PFSK-1 (cell line): ENCODE data around the gene SSU72.

Experiments
- FOXP2 ChIP-seq: optimal IDR thresholded peaks from 2 replicates; pipeline ENCODE3; 2011; ENCODE audit warnings: borderline replicate concordance, control low read depth, inconsistent platforms; ENCODE audit not compliant: insufficient read depth; ENCODE audit errors: extremely low read length, extremely low read depth
- POLR2AphosphoS5 ChIP-seq: IDR thresholded peaks from 2 replicates; pipeline ENCODE4 v1.6.1; 2012; ENCODE audit warnings: low read depth, mild to moderate bottlenecking, control low read depth, low read length, moderate library complexity
- SIN3A ChIP-seq: IDR thresholded peaks from 2 replicates; pipeline ENCODE4 v1.6.1; 2012; ENCODE audit warnings: mild to moderate bottlenecking, low read length, moderate library complexity, borderline replicate concordance; ENCODE audit not compliant: insufficient read depth
- TAF1 ChIP-seq: IDR thresholded peaks from 2 replicates; pipeline ENCODE4 v1.6.1; 2012; ENCODE audit warnings: low read length, control low read depth, borderline replicate concordance; ENCODE audit not compliant: insufficient read depth
- TF ChIP-seq, protein P1 (sequence below), 2 experiments: IDR thresholded peaks; 2 replicates each; pipeline versions ENCODE4 v1.6.1 to v1.8.0; 2011 to 2012; ENCODE audit warnings: low read depth in 2 of 2, low read length in 2 of 2, control low read depth in 1 of 2, inconsistent platforms in 1 of 2, mild to moderate bottlenecking in 1 of 2, moderate library complexity in 1 of 2; ENCODE audit not compliant: insufficient read depth in 1 of 2

The SSU72 gene

DNA sequence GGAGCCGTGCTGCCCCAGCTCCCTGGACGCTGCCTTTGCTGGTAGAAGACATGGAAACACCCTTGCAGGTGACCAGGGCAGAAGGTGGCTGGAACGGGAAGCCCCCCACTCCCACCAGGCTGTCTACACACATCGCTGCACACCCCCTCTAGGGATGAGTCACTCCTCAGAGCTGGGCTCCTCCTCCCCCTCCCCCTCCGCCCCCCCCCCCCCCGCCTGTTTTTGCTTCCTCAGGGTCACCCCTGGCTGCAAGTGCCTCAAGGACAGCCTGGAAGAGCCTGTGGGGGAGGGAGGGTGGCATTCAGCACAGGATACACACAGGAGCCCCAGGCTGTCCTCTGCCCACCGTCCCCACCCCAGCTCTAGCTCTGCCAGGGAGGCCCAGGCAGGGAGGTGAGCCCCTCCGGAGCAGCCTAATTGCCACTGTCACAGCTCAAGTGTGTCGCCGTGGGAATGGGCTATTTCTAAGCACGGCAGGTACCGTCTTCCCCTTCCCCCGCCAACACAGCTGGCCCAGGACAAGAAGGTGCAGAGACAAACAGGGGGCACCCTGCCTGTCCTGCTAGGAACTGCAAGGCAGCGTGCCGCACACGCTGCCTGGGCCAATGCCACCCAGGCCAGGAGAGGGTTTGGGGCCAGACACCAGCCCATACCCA, 22.7 kb upstream of the SSU72 start:
- no peak for TF ChIP-seq SIN3A
- TF ChIP-seq FOXP2 = no peak
- TF ChIP-seq POLR2AphosphoS5 = no peak
- TF ChIP-seq, protein P1, sequence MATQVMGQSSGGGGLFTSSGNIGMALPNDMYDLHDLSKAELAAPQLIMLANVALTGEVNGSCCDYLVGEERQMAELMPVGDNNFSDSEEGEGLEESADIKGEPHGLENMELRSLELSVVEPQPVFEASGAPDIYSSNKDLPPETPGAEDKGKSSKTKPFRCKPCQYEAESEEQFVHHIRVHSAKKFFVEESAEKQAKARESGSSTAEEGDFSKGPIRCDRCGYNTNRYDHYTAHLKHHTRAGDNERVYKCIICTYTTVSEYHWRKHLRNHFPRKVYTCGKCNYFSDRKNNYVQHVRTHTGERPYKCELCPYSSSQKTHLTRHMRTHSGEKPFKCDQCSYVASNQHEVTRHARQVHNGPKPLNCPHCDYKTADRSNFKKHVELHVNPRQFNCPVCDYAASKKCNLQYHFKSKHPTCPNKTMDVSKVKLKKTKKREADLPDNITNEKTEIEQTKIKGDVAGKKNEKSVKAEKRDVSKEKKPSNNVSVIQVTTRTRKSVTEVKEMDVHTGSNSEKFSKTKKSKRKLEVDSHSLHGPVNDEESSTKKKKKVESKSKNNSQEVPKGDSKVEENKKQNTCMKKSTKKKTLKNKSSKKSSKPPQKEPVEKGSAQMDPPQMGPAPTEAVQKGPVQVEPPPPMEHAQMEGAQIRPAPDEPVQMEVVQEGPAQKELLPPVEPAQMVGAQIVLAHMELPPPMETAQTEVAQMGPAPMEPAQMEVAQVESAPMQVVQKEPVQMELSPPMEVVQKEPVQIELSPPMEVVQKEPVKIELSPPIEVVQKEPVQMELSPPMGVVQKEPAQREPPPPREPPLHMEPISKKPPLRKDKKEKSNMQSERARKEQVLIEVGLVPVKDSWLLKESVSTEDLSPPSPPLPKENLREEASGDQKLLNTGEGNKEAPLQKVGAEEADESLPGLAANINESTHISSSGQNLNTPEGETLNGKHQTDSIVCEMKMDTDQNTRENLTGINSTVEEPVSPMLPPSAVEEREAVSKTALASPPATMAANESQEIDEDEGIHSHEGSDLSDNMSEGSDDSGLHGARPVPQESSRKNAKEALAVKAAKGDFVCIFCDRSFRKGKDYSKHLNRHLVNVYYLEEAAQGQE (IDR thresholded peaks at IDR 0.05; ENCODE audit: insufficient read depth in 1 of 2, low read depth in 2 of 2, low read length in 2 of 2) = no peak
- TF ChIP-seq TAF1 = no peak

DNA sequence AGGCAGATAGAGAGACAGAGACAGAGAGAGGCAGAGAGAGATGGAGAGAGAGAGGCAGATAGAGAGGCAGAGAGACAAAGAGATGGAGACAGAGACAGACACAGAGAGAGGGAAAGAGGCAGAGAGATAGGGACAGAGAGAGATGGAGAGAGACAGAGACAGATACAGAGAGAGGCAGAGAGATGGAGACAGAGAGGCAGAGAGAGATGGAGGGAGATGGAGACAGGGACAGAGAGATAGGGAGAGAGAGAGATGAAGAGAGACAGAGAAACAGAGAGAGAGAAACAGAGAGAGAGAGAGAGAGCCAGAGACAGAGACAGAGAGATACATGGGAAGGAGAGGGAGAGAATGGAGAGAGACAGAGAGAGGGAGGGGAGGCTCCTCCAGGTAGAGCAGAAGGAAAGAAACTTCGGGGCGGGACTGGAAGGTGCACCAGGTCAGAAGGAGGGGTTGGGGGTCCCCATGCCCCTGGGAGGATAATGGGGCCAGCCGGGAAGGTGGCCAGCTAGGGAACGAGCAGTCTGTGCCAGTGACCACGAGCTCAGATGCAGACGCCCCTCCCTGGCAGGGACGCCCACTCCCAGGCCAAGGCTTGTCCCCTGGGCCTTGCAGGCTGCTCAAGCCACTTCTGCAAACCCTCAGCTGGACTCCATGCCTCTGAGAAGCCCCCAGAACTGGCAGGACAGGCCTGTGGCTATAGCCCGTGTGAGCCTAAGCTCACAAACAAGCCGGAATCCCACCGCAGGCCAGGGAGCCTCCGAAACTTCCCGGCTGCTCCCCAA, 22.0 kb upstream of the SSU72 start:
- TF ChIP-seq POLR2AphosphoS5 (no peak), SIN3A (no peak), FOXP2 (no peak), TAF1 (no peak)
- TF ChIP-seq, protein P1 (IDR thresholded peaks at IDR 0.05; ENCODE audit: insufficient read depth in 1 of 2, low read depth in 2 of 2, low read length in 2 of 2) = no peak

DNA sequence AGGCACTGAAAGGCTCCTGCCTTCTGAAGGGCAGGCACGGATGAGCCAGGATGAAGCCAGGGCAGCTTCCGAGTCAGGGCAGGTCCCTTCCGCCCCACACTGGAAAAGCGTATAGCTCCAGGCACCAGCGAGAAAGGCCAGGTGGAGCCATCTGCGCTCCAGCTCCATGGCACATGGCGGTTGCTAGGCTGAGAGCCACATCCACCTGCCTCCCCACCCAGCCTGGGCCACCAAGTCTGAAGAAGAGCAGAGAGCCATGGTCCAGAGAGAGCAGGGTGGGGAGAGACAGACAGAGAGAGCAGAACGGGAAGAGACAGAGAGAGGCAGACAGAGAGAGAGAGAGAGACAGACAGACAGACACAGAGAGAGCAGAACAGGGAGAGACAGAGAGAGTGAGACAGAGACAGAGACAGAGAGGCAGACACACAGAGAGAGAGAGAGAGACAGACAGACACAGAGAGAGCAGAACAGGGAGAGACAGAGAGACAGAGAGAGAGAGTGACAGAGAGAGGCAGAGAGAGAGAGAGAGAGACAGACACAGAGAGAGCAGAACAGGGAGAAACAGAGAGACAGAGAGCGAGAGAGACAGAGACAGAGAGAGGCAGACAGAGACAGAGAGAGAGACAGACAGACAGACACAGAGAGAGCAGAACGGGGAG, 20.1 kb upstream of the SSU72 start:
- TF ChIP-seq FOXP2 (no peak), SIN3A (no peak), TAF1 (no peak), POLR2AphosphoS5 (no peak)
- TF ChIP-seq, protein P1 (IDR thresholded peaks at IDR 0.05; ENCODE audit: insufficient read depth in 1 of 2, low read depth in 2 of 2, low read length in 2 of 2) = no peak

GRCh38 chr1:1593834-1594601, 19.4 kb upstream of the SSU72 start:
- TF ChIP-seq, protein P1 (IDR thresholded peaks at IDR 0.05; ENCODE audit: insufficient read depth in 1 of 2, low read depth in 2 of 2, low read length in 2 of 2) = no peak
- TF ChIP-seq FOXP2 = no peak
- TF ChIP-seq POLR2AphosphoS5 = no peak
- TF ChIP-seq TAF1 = no peak
- TF ChIP-seq SIN3A = no peak
